ENCODE data around the gene ANO1. TPM values are rescaled to one million over a fixed set of nuclear protein-coding genes. Genes with fewer than 3 reads are reported as not detected.
"Not testable (repeated sequence)": the region's sequence is repeated elsewhere in the genome, so short reads cannot be mapped to it uniquely, and the experiment has no call there.

The ANO1 gene
- total RNA-seq, 1 donor from 2014 or later: 7.7 TPM

GRCh38 chr11:70207531-70208131 is 129.5 kb downstream of the ANO1 start:
- no peak overlapping the region for H3K4me3 ChIP-seq
- H3K27me3 ChIP-seq (ENCODE audit: low read depth): no peaks in the 10 kb centered on the region
- no peak overlapping the region for H3K27ac ChIP-seq (replicated peaks)
- peaks cover 40% of the 10 kb centered on the region for H3K4me1 ChIP-seq
- H3K9me3 ChIP-seq (replicated peaks): no peaks in the 10 kb centered on the region
- no peak for TF ChIP-seq CTCF (IDR thresholded peaks at IDR 0.05; ENCODE audit: borderline replicate concordance)
- intact Hi-C loops (cut with micrococcal nuclease): no loop called here
- no peak for DNase-seq
- peaks cover 32% of the 10 kb centered on the region for H3K36me3 ChIP-seq

GRCh38 chr11:70209391-70209912 is 131.3 kb downstream of the ANO1 start:
- no peak for TF ChIP-seq CTCF (IDR thresholded peaks at IDR 0.05; ENCODE audit: borderline replicate concordance)
- no peak overlapping the region for H3K4me3 ChIP-seq
- peak overlapping the region; percentile 12 for H3K27ac ChIP-seq (replicated peaks)
- intact Hi-C loops (cut with micrococcal nuclease): no loop called here
- H3K9me3 ChIP-seq (replicated peaks): no peaks in the 10 kb centered on the region
- H3K36me3 ChIP-seq: peaks cover 32% of the 10 kb centered on the region
- H3K4me1 ChIP-seq: peaks cover 23% of the 10 kb centered on the region
- no peaks in the 10 kb centered on the region for H3K27me3 ChIP-seq (ENCODE audit: low read depth)
- DNase-seq: no peak

- intact Hi-C loops (cut with micrococcal nuclease): no loop called here
- peak overlapping the region; percentile 12 for H3K27ac ChIP-seq (replicated peaks)
- DNase-seq: no peak
These were observed 132.0 kb downstream of the ANO1 start for GRCh38 chr11:70210051-70210501.

GRCh38 chr11:70210530-70210929 is 132.4 kb downstream of the ANO1 start:
- no peaks in the 10 kb centered on the region for H3K9me3 ChIP-seq (replicated peaks)
- H3K4me1 ChIP-seq: peaks cover 12% of the 10 kb centered on the region
- DNase-seq: no peak
- intact Hi-C loops (cut with micrococcal nuclease): no loop called here
- no peaks in the 10 kb centered on the region for H3K27me3 ChIP-seq (ENCODE audit: low read depth)
- no peak for TF ChIP-seq CTCF (IDR thresholded peaks at IDR 0.05; ENCODE audit: borderline replicate concordance)
- no peak overlapping the region for H3K27ac ChIP-seq (replicated peaks)
- H3K4me3 ChIP-seq: no peak overlapping the region
- H3K36me3 ChIP-seq: peaks cover 32% of the 10 kb centered on the region

More at GRCh38 chr11:70210051-70210501, 132.0 kb downstream of the ANO1 start:
- Histone ChIP-seq H3K4me3 (no peak overlapping the region), H3K9me3 (replicated peaks) (no peaks in the 10 kb centered on the region), H3K27me3 (ENCODE audit: low read depth) (no peaks in the 10 kb centered on the region), H3K36me3 (peaks cover 32% of the 10 kb centered on the region), H3K4me1 (peaks cover 16% of the 10 kb centered on the region)
- no peak for TF ChIP-seq CTCF (IDR thresholded peaks at IDR 0.05; ENCODE audit: borderline replicate concordance)

GRCh38 chr11:70212227-70212811 is 134.2 kb downstream of the ANO1 start:
- peaks cover under 1% of the 10 kb centered on the region for H3K27me3 ChIP-seq (ENCODE audit: low read depth)
- H3K27ac ChIP-seq (replicated peaks): peak overlapping the region; percentile 46
- peak overlapping the region; percentile 51 for H3K4me3 ChIP-seq
- H3K36me3 ChIP-seq: peaks cover 18% of the 10 kb centered on the region
- no peak for TF ChIP-seq CTCF (IDR thresholded peaks at IDR 0.05; ENCODE audit: borderline replicate concordance)
- H3K9me3 ChIP-seq (replicated peaks): no peaks in the 10 kb centered on the region
- peaks cover 4% of the 10 kb centered on the region for H3K4me1 ChIP-seq
- intact Hi-C loops (cut with micrococcal nuclease): no loop called here
- no peak for DNase-seq

- H3K4me1 ChIP-seq; DNase-seq; H3K36me3 ChIP-seq; H3K27ac ChIP-seq (replicated peaks); intact Hi-C loops (cut with micrococcal nuclease); H3K4me3 ChIP-seq; H3K9me3 ChIP-seq (replicated peaks): not testable (repeated sequence)
- H3K27me3 ChIP-seq (ENCODE audit: low read depth): peaks cover 11% of the 10 kb centered on the region
These were observed 139.3 kb downstream of the ANO1 start for GRCh38 chr11:70217388-70217787.

- peaks cover 11% of the 10 kb centered on the region for H3K27me3 ChIP-seq (ENCODE audit: low read depth)
- DNase-seq; intact Hi-C loops (cut with micrococcal nuclease); H3K4me1 ChIP-seq; H3K4me3 ChIP-seq; H3K9me3 ChIP-seq (replicated peaks); H3K27ac ChIP-seq (replicated peaks); H3K36me3 ChIP-seq: not testable (repeated sequence)
These were observed 140.0 kb downstream of the ANO1 start for GRCh38 chr11:70218076-70218475.

Measured in left ventricle myocardium inferior (tissue), 1 donor.